AG09319 (cell line): ENCODE data around the gene UBAC2.

Experiments used
- DNase-seq: peaks from one replicate; pipeline ENCODE4 v3.0.0-alpha.2; 2010; ENCODE audit warnings: low read depth; ENCODE audit errors: extremely low read depth
- CTCF ChIP-seq: IDR thresholded peaks from 2 replicates; pipeline ENCODE4 v1.5.1; 2011; ENCODE audit warnings: low read depth, mild to moderate bottlenecking, inconsistent platforms, low read length, moderate library complexity

UBAC2 gene

DNA sequence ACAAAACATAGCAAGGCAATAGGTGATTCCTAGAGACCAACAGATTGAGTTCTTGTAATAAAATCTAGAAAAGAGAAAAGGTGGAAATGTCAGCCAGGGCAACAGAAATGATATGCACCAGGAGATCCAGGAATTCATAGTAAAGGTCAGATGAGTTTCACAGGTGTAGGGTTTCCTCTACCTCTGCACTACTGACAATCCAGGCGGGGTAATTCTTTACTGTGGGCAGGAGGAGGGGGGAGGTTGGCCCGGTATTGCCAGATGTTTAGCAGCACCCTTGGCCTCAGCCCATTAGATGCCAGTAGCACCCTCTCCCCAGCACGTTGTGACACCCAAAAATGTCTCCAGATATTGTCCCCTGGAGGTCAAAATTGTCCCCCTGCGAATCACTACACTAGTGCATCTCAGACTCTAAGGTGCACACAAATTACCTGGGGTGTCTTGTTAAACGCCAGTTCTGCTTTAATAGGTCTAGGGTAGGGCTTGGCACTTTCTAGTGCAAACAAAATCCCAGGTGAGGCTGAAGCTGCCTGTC lies 3.5 kb upstream of the UBAC2 start:
- TF ChIP-seq CTCF: no peak
- no peak for DNase-seq

GRCh38 chr13:99199541-99200431 lies 868 bp upstream of the UBAC2 start:
- DNase-seq: no peak
- no peak for TF ChIP-seq CTCF

GRCh38 chr13:99203601-99204579 lies 3.2 kb downstream of the UBAC2 start:
- no peak for DNase-seq
- TF ChIP-seq CTCF: no peak

- TF ChIP-seq CTCF: no peak
Measured at GRCh38 chr13:99205621-99206220, 5.1 kb downstream of the UBAC2 start.

DNA sequence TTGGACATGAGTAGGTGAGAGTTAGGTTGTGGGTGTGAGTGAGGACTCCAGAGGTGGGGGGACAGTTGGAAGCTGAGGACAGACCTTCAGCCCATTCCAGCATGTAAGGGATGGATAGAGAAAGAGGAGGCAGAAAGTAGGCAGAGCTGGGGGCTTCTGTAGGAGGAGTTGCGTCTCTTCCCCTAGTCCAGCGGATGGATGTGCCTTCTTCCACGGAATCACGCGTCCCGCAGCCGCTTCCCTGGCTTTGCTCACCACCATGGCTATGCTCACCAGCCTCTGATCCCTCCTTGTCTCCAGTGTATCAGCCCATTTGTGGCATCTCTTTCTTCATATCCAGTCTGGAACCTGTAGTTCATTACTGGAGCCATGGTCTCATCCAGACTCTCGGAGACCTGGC lies 5.6 kb downstream of the UBAC2 start:
- TF ChIP-seq CTCF: no peak
- no peak for DNase-seq

More at GRCh38 chr13:99205621-99206220, 5.1 kb downstream of the UBAC2 start:
- no peak for DNase-seq

GRCh38 chr13:99206873-99207272 lies 6.2 kb downstream of the UBAC2 start:
- TF ChIP-seq CTCF: no peak
- no peak for DNase-seq
